Measurements from ENCODE around the gene TPCN2. TPM values are rescaled to one million over a fixed set of nuclear protein-coding genes. Genes with fewer than 3 reads are reported as not detected.

Gene TPCN2
- total and polyA plus RNA-seq, 9 donors, result 6.4 to 9.9 (median 7.6) TPM

- H3K27ac ChIP-seq (ENCODE audit: low read length), result no peak overlapping the region
- no peaks in the 10 kb centered on the region for H3K36me3 ChIP-seq (ENCODE audit: control insufficient read depth, insufficient read depth, low read length)
- peaks cover 53% of the 10 kb centered on the region for H3K4me1 ChIP-seq (ENCODE audit: control insufficient read depth, insufficient read depth, low read length)
- H3K27me3 ChIP-seq (ENCODE audit: control insufficient read depth, insufficient read depth, low read length), result peaks cover 7% of the 10 kb centered on the region
- no peak for DNase-seq
- no peak overlapping the region for H3K4me3 ChIP-seq (ENCODE audit: low read length)
- 97% methylated on average over 6 of the region's 6 CpGs for WGBS (ENCODE audit: insufficient coverage)
- H3K9me3 ChIP-seq (replicated peaks; ENCODE audit: control insufficient read depth, low read depth, low read length), result no peaks in the 10 kb centered on the region
These were observed 61.7 kb downstream of the TPCN2 start for GRCh38 chr11:69110451-69110850.

GRCh38 chr11:69111624-69112542 lies 63.2 kb downstream of the TPCN2 start:
- no peak overlapping the region for H3K4me3 ChIP-seq (ENCODE audit: low read length)
- 59% methylated on average over 15 of the region's 20 CpGs for WGBS (ENCODE audit: insufficient coverage)
- H3K36me3 ChIP-seq (ENCODE audit: control insufficient read depth, insufficient read depth, low read length), result no peaks in the 10 kb centered on the region
- H3K27ac ChIP-seq (ENCODE audit: low read length), result no peak overlapping the region
- peaks cover 49% of the 10 kb centered on the region for H3K4me1 ChIP-seq (ENCODE audit: control insufficient read depth, insufficient read depth, low read length)
- DNase-seq, result no peak
- peaks cover 7% of the 10 kb centered on the region for H3K27me3 ChIP-seq (ENCODE audit: control insufficient read depth, insufficient read depth, low read length)
- no peaks in the 10 kb centered on the region for H3K9me3 ChIP-seq (replicated peaks; ENCODE audit: control insufficient read depth, low read depth, low read length)

GRCh38 chr11:69113226-69113625 lies 64.5 kb downstream of the TPCN2 start:
- no peaks in the 10 kb centered on the region for H3K9me3 ChIP-seq (replicated peaks; ENCODE audit: control insufficient read depth, low read depth, low read length)
- 64% methylated on average over 10 of the region's 10 CpGs for WGBS (ENCODE audit: insufficient coverage)
- peaks cover 46% of the 10 kb centered on the region for H3K4me1 ChIP-seq (ENCODE audit: control insufficient read depth, insufficient read depth, low read length)
- H3K27ac ChIP-seq (ENCODE audit: low read length), result no peak overlapping the region
- H3K36me3 ChIP-seq (ENCODE audit: control insufficient read depth, insufficient read depth, low read length), result no peaks in the 10 kb centered on the region
- no peak overlapping the region for H3K4me3 ChIP-seq (ENCODE audit: low read length)
- no peak for DNase-seq
- peaks cover 7% of the 10 kb centered on the region for H3K27me3 ChIP-seq (ENCODE audit: control insufficient read depth, insufficient read depth, low read length)

- H3K27me3 ChIP-seq (ENCODE audit: control insufficient read depth, insufficient read depth, low read length), result peaks cover 7% of the 10 kb centered on the region
- no peak overlapping the region for H3K27ac ChIP-seq (ENCODE audit: low read length)
- no peaks in the 10 kb centered on the region for H3K9me3 ChIP-seq (replicated peaks; ENCODE audit: control insufficient read depth, low read depth, low read length)
- peaks cover 46% of the 10 kb centered on the region for H3K4me1 ChIP-seq (ENCODE audit: control insufficient read depth, insufficient read depth, low read length)
- H3K4me3 ChIP-seq (ENCODE audit: low read length), result no peak overlapping the region
- WGBS (ENCODE audit: insufficient coverage), result 63% methylated on average over 20 of the region's 22 CpGs
- DNase-seq, result no peak
- H3K36me3 ChIP-seq (ENCODE audit: control insufficient read depth, insufficient read depth, low read length), result no peaks in the 10 kb centered on the region
These were observed 65.1 kb downstream of the TPCN2 start for GRCh38 chr11:69113646-69114340.

GRCh38 chr11:69114362-69114761 lies 65.6 kb downstream of the TPCN2 start:
- H3K9me3 ChIP-seq (replicated peaks; ENCODE audit: control insufficient read depth, low read depth, low read length), result peaks cover 3% of the 10 kb centered on the region
- H3K27me3 ChIP-seq (ENCODE audit: control insufficient read depth, insufficient read depth, low read length), result peaks cover 6% of the 10 kb centered on the region
- H3K4me1 ChIP-seq (ENCODE audit: control insufficient read depth, insufficient read depth, low read length), result peaks cover 46% of the 10 kb centered on the region
- DNase-seq, result no peak
- H3K36me3 ChIP-seq (ENCODE audit: control insufficient read depth, insufficient read depth, low read length), result no peaks in the 10 kb centered on the region
- 86% methylated on average over 5 of the region's 6 CpGs for WGBS (ENCODE audit: insufficient coverage)
- no peak overlapping the region for H3K4me3 ChIP-seq (ENCODE audit: low read length)
- H3K27ac ChIP-seq (ENCODE audit: low read length), result no peak overlapping the region

- no peak overlapping the region for H3K27ac ChIP-seq (ENCODE audit: low read length)
These were observed 66.2 kb downstream of the TPCN2 start for GRCh38 chr11:69114811-69115523.

GRCh38 chr11:69115586-69116560 lies 67.1 kb downstream of the TPCN2 start:
- Histone ChIP-seq H3K36me3 (ENCODE audit: control insufficient read depth, insufficient read depth, low read length) (no peaks in the 10 kb centered on the region), H3K4me1 (ENCODE audit: control insufficient read depth, insufficient read depth, low read length) (peaks cover 46% of the 10 kb centered on the region), H3K27me3 (ENCODE audit: control insufficient read depth, insufficient read depth, low read length) (peaks cover 5% of the 10 kb centered on the region), H3K9me3 (replicated peaks; ENCODE audit: control insufficient read depth, low read depth, low read length) (peaks cover 3% of the 10 kb centered on the region), H3K4me3 (ENCODE audit: low read length) (no peak overlapping the region), H3K27ac (ENCODE audit: low read length) (no peak overlapping the region)
- DNase-seq, result no peak
- WGBS (ENCODE audit: insufficient coverage), result 61% methylated on average over 40 of the region's 41 CpGs

More at GRCh38 chr11:69114811-69115523, 66.2 kb downstream of the TPCN2 start:
- WGBS (ENCODE audit: insufficient coverage), result 76% methylated on average over 9 of the region's 21 CpGs
- H3K27me3 ChIP-seq (ENCODE audit: control insufficient read depth, insufficient read depth, low read length), result peaks cover 5% of the 10 kb centered on the region
- no peak for DNase-seq
- peaks cover 46% of the 10 kb centered on the region for H3K4me1 ChIP-seq (ENCODE audit: control insufficient read depth, insufficient read depth, low read length)
- H3K4me3 ChIP-seq (ENCODE audit: low read length), result no peak overlapping the region
- H3K36me3 ChIP-seq (ENCODE audit: control insufficient read depth, insufficient read depth, low read length), result no peaks in the 10 kb centered on the region
- peaks cover 3% of the 10 kb centered on the region for H3K9me3 ChIP-seq (replicated peaks; ENCODE audit: control insufficient read depth, low read depth, low read length)

GRCh38 chr11:69116671-69117070 lies 67.9 kb downstream of the TPCN2 start:
- 92% methylated on average over 9 of the region's 10 CpGs for WGBS (ENCODE audit: insufficient coverage)
- Histone ChIP-seq H3K36me3 (ENCODE audit: control insufficient read depth, insufficient read depth, low read length) (no peaks in the 10 kb centered on the region), H3K4me1 (ENCODE audit: control insufficient read depth, insufficient read depth, low read length) (peaks cover 48% of the 10 kb centered on the region), H3K27me3 (ENCODE audit: control insufficient read depth, insufficient read depth, low read length) (peaks cover 3% of the 10 kb centered on the region), H3K4me3 (ENCODE audit: low read length) (no peak overlapping the region), H3K9me3 (replicated peaks; ENCODE audit: control insufficient read depth, low read depth, low read length) (peaks cover 3% of the 10 kb centered on the region), H3K27ac (ENCODE audit: low read length) (no peak overlapping the region)
- DNase-seq, result no peak

- H3K4me3 ChIP-seq (ENCODE audit: low read length), result no peak overlapping the region
- no CpG with 5 or more reads among the region's 2 CpGs for WGBS (ENCODE audit: insufficient coverage)
- DNase-seq, result no peak
- H3K36me3 ChIP-seq (ENCODE audit: control insufficient read depth, insufficient read depth, low read length), result no peaks in the 10 kb centered on the region
- peaks cover 3% of the 10 kb centered on the region for H3K9me3 ChIP-seq (replicated peaks; ENCODE audit: control insufficient read depth, low read depth, low read length)
- H3K4me1 ChIP-seq (ENCODE audit: control insufficient read depth, insufficient read depth, low read length), result peaks cover 49% of the 10 kb centered on the region
- H3K27me3 ChIP-seq (ENCODE audit: control insufficient read depth, insufficient read depth, low read length), result peaks cover 5% of the 10 kb centered on the region
- no peak overlapping the region for H3K27ac ChIP-seq (ENCODE audit: low read length)
These were observed 70.5 kb downstream of the TPCN2 start for GRCh38 chr11:69119190-69119589.

All from muscle of leg (tissue), 11 donors.